HS-27A (cell line): Measurements from ENCODE around the gene RBP3.
"Not testable (repeated sequence)": the region's sequence is repeated elsewhere in the genome, so short reads cannot be mapped to it uniquely, and the experiment has no call there.

ENCODE experiments used
- DNase-seq: peaks from one replicate; pipeline ENCODE4 v3.0.0-alpha.2; 2012; ENCODE audit warnings: low read depth, missing footprints

Gene RBP3

GRCh38 chr10:47374611-47375536, 26.7 kb downstream of the RBP3 start:
- no peak for DNase-seq

DNA sequence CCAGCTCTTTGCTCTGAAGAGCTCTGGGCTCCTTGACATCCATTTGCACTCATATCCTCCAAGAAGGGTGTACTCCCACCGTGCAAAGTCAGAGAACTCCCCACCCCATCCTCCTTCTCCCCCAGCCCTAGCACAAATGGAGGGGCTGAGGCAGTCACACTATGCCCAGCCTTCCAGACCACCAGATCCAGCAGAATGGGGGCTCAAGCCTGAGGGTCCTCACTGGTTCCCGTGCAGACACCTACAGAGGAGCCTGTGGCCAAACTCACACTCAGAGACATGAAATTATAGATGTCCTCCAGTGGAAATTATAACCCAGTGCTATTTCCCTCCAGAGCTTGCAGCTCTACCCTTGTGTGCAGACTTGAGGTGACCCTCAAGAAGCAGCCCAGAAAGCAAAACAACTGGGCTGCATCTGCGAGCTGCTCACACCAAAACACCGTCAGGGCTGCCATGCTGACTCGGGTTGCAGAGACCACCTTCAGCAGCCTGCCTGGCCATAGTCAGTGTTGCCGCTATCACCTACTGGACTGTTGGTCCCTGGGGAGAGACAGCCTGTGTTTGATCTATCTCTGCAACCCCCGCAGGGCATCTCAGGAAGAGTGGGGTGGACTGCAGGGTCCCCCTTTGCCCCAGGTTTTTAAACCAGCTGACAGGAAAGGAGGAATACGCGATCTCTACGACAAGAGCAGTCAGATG, 28.5 kb downstream of the RBP3 start:
- no peak for DNase-seq

DNA sequence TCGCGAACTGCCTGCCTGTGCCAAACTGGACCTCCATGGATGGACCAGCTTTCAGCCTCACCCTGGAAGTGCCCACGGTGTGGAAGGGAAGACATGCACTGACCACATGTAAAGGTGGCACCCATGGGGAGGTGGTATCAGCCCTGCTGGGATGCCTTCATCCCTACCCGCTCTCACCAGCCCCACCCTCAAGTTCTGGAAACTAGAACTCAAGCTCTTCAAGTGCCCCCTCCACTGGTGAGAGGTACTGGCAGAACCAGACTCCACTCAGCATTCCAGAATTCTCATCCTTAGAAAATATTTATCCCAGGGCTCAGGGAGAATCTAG, 30.0 kb downstream of the RBP3 start:
- DNase-seq = no peak

- DNase-seq = no peak
Observed at GRCh38 chr10:47378606-47379444, 30.7 kb downstream of the RBP3 start.

DNA sequence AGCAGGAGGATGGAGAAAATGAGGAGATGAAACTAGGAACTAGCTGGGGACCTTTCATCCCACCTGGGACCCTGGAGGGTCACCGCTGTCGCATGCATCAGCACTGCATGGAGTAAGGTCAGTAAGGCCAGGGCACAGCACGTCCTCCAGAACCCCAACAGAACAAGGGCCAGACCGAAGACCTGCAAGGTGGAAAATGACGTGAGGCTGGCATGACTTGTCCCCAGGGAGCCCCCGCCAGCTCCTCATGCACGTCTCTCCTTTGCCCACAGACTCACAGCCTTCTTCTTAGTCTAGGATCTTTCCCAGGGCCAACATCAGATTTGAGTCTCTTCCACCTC, 31.3 kb downstream of the RBP3 start:
- DNase-seq = no peak

- no peak for DNase-seq
Observed at GRCh38 chr10:47379901-47380300, 31.7 kb downstream of the RBP3 start.

GRCh38 chr10:47380341-47381102, 32.4 kb downstream of the RBP3 start:
- DNase-seq = no peak

DNA sequence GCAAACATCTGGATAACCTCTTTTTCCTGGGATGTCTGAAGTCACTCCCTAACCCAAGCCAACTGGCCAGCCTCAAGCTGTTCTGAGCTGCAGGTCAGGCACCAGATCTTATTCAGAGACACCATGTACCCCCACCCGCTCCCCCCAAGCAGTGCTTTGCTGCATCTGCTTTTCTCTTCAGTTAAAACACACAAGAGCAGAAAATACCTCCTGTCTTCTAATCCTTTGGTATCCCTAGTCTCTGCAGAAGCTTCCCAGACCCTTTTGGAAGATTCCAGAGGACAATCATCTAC, 32.9 kb downstream of the RBP3 start:
- DNase-seq = no peak

- DNase-seq = no peak
Observed at GRCh38 chr10:47381427-47382379, 33.5 kb downstream of the RBP3 start.

DNA sequence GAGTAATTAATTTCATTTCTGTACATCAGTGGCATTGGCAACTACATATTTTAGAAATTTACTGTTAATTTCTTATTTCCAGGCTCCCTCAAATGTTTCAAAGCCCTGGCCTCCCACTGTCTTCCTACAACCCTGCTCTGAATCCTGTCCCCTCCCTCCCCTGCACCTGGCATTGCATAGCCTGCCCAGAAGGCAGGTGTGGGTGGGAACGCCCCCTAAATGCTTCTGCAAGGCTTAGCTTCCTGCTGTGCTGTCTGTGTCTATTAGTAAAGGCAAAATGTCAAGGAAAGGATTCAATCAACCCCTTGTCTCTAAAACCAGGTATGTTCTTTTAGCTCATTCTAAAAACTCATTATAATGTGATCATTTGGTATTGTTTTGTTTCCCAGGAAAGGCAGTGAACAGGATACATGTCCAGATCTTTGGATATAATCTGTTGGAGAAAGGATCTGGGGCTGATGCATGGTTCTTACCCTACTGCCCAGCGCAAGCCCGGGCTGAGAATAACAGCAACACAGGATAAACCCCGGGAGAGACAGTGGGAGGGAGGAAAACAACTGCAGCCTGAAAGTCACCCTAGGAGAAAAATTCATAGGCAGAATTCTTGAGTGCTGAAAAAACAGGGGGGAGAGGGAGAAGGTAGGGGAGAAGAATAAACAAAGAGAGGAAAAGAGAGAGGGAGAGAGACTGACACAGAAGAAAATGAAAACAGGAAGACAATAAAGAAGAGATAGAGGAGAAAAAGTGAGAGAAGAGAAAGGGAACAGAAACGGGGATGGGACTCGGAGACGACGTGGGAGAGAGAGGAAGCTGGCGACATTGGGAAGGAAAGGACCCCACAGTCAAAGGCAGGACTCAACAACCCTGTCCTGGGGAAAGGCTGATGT, 35.3 kb downstream of the RBP3 start:
- DNase-seq = no peak

DNA sequence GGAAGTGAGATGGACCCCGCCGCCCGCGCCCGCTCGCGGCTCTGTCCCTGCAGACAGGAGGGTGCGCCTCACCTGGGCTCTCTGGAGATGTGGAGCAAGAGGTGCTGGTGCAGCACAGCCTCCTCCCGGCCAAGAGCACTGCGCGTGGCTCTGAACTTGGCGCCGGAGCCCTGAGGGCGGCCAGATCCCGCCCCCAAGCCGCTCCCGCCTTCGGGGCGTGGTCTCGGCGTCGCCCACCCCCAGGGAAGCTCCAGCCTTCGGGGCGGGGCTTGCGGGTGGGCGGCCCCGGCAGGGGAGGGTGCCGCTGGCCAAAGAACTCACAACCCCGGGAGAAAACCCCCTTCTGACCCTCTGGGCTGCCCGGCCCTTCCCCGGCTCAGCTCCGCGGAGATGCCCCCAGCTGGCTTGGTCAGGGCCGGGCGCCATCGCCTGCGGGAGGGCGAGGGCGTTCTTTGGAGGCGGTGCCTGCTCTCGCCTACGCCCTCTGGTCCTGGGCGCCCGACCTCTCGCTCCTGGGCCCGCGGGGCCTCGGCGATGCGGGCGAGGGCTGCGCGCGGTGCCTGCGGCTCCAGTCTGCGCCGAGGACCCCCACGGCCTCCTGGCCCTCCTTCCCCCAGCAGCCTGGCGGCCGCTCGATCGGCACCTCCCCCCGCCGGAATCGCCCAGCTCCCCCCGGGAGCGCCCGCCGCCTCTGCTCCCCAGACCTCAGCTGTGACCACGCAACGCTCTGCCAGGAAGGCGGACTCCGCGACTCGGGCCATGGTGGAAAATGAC, 36.2 kb downstream of the RBP3 start, which contains the start of gene ZNF488:
ZNF488 (minus strand) TSS at position 146 of the 774 bp plus-strand sequence. CDS start 15,464 bp downstream, outside the sequence.
- no peak for DNase-seq

DNA sequence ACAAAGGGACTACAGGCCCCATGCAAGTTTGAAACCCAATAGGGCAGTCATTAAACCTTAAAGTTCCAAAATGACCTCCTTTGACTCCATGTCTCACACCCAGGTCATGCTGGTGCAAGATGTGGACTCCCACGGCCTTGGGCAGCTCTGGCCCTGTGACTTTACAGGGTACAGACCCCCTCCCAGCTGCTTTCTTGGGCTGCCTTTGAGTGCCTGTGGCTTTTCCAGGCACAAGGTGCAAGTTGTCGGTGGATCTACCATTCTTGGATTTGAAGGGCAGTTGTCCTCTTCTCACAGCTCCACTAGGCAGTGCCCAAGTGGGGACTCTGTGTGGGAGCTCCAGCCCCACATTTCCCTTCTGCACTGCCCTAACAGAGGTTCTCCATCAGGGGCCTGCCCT, 37.9 kb downstream of the RBP3 start:
- DNase-seq = not testable (repeated sequence)

- DNase-seq = no peak
Observed at GRCh38 chr10:47388879-47389278, 40.7 kb downstream of the RBP3 start.

GRCh38 chr10:47389619-47390018, 41.5 kb downstream of the RBP3 start:
- no peak for DNase-seq

GRCh38 chr10:47396311-47396717, 48.2 kb downstream of the RBP3 start:
- no peak for DNase-seq

DNA sequence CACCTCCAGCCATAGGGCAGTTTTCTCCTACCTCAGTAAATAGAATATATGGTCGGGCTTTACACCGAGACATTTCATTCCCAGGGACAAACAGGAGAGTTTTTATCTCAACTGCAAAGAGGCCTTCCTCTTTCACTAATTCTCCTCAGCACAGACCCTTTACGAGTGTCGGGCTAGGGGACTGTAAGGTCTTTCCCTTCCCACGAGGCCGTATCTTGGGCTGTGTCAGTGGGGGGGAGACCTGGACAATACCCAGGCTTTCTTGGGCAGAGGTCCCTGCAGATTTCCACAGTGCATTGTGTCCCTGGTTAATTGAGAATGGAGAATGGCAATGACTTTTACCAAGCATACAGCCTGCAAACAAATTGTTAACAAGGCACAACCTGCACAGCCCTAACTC, 49.1 kb downstream of the RBP3 start:
- DNase-seq = no peak

GRCh38 chr10:47400251-47400650, 52.1 kb downstream of the RBP3 start:
- no peak for DNase-seq

DNA sequence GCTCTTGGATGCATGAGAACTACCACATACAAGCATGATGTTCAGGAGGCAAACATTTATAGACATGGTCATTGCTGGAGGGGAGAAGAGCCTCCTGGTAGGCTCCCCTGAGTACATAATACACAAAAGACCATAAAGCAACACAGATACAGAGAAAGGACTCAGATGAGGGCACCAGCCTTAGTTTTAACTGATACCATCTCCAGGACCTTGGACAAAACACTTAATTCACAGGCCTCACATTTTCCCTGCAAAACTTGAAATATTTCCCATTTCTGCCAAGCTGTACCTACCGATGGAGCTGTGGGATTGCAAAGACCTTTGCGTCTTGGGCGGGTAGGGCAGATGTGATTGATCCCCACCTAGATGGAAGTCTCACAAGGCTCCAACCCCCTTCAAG, 52.6 kb downstream of the RBP3 start:
- no peak for DNase-seq

GRCh38 chr10:47401210-47401609, 53.0 kb downstream of the RBP3 start:
- DNase-seq = no peak
